Stimulated activated CD4-positive, alpha-beta T cell treated with anti-CD3 and anti-CD28 coated beads, Interleukin-15, amount 100 ng/mL, for 48 hours (primary cell): ENCODE results near the gene REEP1.

Source experiments
- DNase-seq, 2 donors: peaks; one replicate each; pipeline ENCODE4 v3.0.0-alpha.2; 2020; ENCODE audit warnings: low read depth in 2 of 2

Gene REEP1

DNA sequence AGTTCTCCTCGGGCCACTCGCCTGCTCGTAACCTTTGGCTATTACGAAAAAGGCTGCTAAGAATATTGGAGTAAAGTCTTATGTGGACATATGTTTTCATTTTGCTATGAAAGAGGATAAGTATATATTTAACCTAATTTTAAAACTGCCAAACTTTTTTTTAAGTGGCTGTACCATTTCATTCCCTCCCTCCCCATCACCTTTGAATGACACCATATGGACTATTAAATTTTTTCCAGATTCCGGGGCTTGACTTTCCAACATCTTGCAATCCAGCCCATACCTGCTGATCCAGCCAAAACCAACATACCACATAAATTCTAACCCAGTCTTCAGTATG lies 31.5 kb downstream of the REEP1 start:
- DNase-seq = no peak

DNA sequence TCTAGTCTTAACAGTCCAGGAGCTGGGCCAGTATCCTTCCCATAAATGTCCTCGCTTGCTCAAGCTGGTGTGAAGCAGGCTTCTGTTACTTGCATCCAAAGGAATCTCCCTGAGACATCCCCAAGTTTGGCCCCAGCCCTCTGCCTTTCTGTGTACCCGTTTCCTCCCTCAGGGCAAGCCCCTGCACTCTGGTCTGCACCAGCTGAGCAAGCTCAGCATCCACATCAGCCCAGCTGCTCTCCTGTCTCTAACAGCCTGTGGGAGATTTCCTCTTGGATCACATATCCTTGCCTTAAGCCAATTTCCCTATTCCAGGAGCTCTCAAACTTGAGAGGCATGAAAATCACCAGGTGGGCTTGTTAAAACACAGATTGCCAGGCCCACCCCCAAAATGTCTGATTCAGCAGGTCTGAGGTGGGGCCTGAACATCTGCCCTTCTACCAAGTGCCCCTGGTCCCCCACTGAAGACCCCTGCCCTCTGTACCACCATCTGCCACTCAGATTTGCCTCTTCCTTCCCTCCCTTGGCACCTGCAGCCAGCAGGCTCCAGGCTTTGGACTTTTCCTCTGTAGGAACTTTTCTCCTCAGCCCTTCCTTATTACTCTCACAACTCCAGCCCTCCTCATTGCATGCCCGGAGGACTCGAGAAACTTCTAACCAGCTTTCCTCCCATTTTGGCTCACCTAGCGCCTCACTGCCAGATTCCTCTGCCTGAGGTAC lies 32.1 kb downstream of the REEP1 start:
- no peak for DNase-seq

DNA sequence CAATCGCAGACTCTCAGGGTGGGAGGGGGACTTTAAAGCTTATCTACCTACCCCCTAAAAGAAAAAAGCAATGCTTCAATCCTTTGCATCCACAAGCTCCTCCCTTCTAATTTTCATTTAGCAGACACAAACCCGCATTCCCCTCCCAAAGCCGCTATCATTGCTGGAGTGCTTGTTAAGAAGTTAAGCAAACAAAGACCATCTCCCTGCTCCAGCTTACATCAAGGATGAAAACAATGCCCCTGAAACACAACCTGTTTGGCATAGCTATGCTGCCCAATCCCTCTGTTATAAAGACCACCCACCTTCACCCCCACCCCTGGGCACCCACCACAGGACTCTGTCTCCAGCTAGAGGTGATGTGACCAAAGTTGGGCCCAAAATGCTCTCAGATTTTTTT lies 33.0 kb downstream of the REEP1 start:
- DNase-seq = no peak

DNA sequence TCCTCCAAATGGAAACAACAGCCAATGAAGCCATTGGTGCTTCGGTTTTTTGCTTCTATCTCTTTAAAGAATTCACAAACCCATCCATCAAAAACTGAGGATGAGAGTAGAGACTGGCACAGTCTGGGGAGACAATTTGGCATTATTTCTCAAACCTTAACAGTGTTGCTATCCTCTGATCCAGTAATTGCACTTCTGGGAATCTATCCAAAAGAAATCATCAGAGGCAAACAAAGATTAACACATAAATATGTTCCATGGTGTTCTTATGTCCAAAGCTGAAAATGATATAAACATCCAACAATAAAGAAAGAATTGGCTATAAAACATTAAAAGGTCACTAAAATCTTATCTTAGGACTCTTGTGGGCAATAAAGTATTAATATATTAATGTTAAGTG lies 35.1 kb downstream of the REEP1 start:
- no peak for DNase-seq

DNA sequence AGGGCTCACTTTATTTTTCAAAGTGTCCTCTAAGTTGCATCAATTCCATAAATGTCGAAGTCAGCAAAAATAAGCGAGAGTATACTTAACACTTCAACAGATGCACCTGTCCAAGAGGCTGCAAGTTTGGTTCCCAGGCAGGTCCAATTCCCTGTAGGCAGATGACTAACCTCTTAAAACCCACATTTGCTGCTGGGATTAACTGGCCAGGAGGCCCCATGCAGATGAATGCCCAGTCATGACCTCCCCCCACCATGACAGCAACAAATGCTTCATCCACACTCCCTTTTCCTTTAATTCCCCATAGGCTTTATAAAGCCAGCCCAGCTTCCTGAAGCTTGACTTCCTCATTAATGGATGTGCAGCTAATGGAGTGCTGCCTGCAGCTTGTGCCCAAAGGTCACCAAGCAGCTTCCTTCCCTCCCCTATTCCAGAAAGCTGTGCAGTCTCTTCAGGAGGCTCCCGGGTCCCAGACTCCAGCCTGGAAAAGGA lies 35.7 kb downstream of the REEP1 start:
- no peak for DNase-seq

DNA sequence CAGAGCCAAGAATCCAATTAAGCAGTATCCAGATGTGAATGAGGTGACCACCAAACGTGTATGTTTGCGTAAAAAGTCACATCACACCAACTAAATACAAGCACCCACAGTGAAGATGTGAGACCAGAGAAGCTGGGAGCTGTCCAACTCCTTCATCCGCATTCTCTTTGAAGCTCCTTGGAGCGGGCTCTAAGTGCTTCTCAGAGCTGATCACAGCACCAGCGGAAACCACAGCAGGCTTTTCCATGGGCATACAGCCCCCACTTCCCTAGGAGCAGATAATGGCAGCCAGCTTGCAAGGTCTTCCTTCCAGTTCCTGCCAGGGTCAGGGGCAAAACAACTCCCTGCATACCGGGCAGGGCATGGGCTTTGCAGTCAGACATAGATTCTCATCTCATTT lies 36.4 kb downstream of the REEP1 start:
- DNase-seq = no peak

DNA sequence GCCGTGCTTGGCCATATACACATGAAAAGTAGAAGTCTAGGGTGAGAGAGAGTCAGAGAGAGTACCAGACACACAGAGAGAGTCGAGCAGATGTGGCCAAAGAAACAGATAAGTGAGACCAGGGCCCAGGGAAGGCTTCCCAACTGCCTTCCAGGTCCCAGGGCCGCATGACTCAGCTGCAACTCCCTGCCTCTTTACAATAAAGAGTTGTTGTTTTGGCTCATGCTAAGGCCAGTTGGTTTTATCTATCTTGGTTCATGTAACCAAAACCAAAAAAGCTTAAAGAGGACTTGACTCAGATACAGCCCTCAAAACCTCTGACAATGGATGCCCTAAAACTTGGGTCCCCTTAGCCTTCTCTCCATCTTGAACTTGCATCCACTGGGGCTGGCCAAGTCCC lies 36.9 kb downstream of the REEP1 start:
- no peak for DNase-seq

DNA sequence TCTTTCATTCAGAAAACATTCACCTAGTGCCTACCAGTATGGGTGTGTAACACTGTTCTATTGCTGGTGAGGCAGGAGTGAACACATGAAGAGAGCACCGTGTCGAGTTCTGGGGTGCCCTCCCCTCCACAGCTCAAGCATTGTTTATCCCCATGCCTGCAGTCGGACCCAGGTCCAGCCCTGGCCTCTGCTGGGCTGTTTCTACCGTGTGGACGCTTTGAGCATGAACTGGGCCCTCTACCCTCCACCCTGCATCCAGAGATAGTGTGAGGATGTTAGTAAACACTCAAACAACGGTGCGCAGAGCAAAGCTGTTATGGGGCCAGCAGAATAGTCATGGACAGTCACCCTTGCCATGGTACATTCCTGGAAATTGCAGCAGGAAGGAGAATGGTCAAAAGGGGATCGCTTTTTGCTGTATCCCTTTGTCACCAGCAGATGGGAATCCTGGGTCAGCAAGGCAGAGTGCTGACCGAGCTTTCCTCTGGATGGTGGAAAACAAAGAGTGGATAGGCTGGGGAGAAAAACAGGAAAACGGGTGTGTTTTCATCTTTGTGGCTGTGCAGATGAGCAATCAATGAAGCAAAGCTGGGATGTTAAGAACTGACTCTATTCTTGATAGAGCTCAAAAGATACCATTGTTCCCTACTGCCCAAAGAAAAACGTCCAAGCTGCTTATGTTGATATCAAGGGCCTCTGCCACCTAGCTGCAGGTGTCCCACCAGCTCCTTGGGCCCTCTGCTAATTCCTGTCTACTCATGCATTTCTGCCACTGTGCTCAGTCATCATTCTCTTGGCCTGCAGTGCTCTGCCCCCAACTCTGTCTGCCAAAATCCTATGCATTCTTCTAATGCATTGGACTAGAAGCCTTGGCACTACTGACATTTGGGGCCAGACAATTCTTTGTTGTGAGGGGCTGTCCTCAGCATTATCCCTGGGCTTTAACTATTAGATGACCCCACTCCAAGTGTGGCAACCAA lies 38.7 kb downstream of the REEP1 start:
- DNase-seq = no peak

DNA sequence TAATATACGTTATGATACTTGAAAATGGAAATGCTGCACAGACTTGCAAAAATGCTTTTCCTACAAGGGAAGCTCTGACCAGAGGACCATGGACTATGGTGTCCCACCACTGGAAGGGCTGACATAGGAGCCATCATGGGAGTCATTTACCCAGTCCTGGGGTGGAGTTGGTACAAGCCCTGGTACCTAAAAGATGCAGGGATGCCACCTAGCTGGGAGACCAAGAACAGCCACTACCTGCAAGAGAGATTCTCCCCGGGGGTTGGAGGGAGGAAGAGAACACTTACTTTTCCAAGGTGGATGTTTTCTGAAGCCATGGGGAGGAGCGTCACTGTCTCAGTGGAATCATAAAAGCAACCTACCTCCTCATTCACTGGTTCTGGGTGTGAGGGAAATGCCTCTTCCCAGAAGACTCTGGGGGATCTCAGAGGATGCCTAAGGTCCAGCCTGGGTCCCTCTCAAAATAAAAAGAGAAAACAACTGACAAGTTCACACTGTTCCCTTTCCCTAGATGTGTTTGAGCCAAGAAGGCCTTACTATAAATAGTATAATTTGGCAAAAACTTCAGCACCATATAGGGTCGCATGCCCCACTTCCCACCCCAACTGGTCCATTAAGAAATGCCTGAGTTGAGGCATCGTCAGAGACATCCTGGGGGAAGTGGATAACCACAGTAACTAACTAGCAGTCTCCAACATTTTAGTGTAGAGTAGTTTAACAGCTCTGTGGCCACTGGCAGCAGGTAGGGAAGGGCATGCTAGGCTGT lies 39.9 kb downstream of the REEP1 start:
- DNase-seq = no peak

DNA sequence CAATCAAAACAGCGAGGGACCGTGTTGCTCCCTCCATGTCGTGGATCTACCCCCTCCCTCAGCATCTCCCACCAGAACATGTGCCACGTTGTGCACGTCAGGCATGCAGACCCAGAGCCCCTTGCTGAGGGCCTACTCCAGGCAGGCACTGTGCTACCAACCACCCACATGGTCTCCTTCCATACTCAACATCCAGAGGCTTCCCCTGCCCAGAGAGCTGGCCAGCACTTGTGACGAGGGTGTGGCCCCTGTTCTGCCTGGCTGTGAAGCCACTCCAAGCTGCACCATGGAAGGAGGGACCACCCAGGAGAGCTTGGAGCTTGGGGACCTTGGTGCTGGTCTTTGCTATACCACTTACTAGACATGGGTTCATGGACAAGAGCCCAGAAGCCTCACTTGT lies 40.5 kb downstream of the REEP1 start:
- no peak for DNase-seq

DNA sequence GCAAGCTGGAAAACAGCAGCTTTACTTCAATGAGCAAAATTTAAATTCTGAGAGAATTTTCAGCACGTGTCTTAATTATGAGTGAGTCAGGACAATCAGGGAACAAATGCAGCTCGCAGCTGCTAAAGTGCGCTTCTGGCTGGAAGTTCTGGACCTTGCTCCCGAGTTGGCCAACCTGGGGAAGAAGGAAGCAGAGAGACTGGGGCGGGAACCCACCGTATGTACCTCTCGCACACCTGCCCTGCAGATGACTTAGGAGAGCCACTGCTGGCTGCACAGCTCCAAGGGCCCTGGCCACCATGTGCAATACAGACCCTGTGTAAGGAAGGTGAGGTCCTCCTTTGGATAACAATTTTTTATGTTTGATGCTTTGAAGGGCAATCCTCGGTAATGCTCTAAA lies 42.4 kb downstream of the REEP1 start:
- DNase-seq = no peak

DNA sequence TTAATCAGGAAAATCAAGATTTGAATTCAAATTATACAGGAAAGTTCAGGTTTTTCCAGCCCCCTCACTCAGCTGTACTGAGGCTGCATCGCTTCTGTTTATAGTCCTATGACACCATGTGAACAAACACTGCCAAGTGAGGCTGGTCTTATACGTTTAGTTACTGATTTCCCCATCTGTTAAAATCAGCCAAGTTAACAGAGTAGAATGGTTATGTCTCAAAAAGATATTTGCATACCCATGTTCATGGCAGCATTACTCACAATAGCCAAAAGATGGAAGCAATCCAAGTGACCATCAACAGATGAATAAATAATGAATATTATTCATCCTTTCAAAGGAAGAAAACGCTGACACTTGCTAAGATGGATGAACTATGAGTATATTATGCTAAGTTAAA lies 43.8 kb downstream of the REEP1 start:
- DNase-seq = no peak

DNA sequence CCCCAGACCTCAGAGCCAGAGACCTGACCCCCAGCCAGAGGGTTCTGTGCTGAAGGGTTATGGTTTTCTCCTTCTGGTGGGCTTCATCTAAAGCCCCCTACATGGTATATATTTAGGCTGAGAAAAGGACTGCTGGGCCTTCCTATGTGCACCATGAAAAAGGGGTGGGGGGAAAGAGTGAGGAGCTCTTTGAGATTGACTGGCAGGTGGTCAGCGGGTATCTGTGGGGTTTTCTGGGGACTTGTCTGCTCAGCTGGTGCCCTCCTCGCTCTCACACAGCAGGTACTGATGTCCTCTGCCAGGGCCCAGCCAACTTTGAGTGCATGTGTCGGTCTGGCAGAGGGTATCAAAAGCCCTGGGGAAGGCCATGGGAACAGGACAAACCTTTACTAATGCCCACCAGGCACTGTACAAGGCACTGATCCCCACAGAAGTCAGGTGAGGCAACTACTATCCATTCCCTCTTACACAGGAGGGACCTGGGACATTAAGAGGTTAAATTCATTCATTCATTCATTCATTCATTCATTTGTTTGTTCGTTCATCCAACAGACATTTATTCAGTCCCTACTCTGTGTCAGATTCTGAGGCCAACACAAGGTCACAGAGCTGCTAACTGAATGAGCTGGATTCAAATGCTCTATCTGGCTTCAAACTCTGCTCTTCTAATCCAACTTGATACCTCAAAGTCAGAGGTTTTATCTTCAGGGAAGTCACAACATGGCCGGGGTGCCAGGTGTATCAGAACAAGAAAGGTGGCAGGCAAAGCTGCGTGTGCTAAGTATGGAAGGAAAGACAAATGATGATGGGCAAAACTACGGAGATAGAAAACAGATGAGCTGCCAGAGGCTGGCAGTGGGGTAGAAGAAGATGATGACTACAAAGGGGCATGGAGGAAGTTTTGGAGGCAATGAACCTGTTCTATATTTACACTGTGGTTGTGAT lies 44.6 kb downstream of the REEP1 start:
- no peak for DNase-seq

DNA sequence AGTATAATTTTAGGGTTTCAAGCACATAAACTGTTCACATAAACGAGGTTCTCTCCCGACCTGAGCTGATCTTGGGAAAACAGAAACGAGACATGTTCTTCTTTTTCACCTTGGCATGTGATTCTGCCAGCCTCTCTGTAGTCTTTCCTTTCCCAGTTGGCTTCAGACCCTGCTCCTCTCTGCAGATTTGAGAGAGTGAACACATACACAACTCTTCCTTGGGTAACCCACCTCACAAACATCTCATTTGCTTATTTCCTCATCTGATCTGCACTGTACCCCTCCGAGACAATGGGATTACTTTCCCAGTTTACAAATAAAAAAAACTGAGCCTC lies 46.1 kb downstream of the REEP1 start:
- DNase-seq = no peak

DNA sequence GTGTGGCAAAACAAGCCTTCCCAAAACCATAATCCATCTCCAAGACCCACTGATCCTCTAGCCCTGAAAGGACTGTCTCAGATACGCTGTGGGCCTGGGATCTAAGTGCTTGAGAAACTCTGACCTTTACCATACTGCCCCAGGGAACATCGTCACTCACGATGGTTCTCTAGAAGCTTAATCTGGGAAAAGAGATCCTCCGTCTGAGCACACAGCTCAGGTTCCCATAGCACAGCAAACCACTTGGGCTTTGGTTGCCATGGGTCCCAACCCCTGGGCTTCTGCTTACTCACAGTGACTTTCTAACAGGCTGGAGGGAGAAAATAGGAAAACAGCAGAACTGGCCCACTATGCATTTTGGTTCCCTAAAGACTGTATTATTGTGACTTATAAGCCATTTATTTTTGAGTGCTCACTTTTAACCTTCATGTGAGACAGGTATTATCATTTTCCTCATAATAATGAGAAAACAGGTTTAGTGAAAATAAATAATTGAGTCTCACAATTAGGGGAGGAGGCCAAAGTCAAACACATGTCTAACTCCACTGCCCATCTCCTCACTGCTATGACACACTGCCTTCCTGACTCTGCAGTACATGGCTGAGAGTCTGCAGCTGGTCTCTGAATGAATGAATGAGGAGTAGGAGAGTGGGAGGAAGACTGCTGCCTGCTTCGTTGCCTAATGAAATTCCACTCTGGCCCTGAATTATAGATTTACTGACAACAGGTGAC lies 46.7 kb downstream of the REEP1 start:
- DNase-seq = no peak

DNA sequence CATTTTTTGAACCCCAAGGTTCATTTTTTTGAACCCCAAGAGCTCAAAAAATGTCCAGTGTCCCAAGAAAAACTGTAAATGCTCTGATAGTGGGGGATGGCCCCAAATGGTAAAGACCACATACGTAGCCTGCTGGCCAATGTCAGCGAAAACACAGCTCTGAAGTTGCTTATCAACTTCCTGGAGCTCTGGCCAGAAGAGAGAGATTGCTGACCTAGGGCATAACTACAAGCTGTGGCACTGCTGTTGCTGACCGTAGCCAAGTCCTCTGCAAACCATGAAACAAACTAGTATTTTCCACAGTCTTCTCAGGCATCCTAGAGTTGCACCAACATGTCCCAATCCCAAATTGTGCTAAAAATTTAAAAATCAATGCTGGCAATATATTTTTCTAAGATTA lies 50.9 kb downstream of the REEP1 start:
- DNase-seq = no peak

DNA sequence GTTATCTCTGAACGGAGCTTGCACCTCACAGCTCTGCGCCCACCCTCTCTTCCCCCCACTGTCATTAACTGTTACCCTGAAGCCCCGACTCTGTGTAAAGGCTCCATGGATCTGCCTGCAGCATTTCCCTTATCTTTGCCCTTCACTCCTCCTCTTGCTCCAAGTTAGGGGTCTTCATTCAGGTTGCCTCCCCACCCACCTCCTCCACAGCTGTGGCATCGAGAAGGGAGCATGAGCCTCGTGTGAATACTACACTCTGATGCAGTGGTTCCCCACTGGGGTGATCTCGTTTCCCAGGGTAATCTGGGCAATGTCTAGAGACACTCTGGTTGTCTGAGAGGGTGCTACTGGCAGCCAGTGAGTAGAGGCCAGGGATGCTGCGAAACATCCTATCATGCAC lies 51.4 kb downstream of the REEP1 start:
- no peak for DNase-seq

DNA sequence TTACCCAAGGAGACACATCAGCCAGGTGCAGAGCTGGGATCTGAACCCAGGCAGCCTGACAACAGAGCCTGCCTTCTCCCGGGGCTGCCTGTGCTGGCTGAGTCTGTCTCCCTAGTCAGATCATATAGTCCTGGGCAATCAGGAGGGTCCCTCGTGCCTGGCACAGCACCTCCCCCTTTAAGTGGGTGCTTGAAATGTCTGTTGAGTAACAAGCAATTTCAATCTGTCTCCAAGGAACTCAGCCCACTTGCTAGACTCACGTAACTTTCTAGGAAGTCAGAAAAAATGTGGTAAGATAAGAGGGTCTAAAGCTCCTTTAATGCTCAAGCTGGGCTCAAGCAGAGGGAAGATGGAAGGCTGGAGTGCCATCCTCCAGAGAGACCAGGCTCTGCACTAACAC lies 51.9 kb downstream of the REEP1 start:
- no peak for DNase-seq

DNA sequence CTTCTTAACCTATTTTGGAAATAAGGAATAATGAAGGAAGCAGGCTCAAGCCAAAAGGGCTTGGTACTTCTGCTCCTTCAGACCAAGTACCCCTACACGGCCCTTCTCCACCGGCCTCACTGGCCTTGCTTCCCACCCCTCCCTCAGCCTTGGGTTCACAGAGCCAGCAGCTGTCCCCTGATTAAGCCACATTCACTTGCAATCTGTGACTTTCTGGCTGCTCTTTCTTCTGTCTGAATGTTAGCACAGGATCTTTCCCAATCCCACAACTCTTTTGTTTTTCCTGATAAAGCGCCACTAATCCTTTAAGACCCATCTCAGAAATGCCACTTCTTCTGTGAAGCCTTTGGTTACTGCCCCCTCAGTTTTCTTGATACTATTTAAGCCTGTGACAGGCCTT lies 52.4 kb downstream of the REEP1 start:
- DNase-seq = no peak

DNA sequence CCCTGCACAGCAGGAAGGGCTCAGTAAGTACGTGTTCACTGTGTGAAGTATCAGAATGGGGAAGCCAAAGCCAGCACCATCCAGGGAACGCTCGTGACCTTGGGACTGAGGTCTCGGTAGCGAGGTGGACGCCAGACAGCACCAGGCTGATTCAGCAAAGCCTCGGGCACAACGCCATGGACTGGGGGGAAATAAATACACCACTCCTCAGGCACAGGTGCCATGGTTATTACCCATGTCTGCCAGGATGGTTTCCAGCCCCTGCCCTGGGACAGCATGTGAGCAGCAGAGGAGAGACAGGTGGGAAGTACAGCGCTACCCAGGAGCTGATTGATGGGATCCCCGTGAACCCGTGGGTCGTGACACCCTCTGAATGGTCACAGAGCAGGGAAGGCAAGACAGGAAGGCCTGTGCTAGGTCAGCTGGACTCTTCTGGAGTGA lies 53.0 kb downstream of the REEP1 start:
- DNase-seq = no peak
